NB4 (cell line): ENCODE measurements around the gene B4GAT1.
A peak's percentile ranks its signal among the peaks of the same experiment; 100 is the strongest.
"Not testable (repeated sequence)": the region's sequence is repeated elsewhere in the genome, so short reads cannot be mapped to it uniquely, and the experiment has no call there.

Source experiments
- DNase-seq: peaks from one replicate; pipeline ENCODE4 v3.0.0; 2010; ENCODE audit warnings: low read depth
- H3K4me3 ChIP-seq: one replicate; pipeline ENCODE4 v1.5.1; 2011; ENCODE audit warnings: mild to moderate bottlenecking, low read depth, low read length, moderate library complexity
- MYC ChIP-seq: IDR thresholded peaks from 2 replicates; pipeline ENCODE4 v1.6.1; 2011; ENCODE audit warnings: low read depth, low read length
- POLR2A ChIP-seq: IDR thresholded peaks from 2 replicates; pipeline ENCODE4 v1.6.1; 2011; ENCODE audit warnings: mild to moderate bottlenecking; ENCODE audit not compliant: insufficient read length; ENCODE audit errors: extremely low read depth
- TF ChIP-seq, protein P1 (sequence below): IDR thresholded peaks from 2 replicates; pipeline ENCODE4 v1.6.1; 2011; ENCODE audit warnings: low read depth, low read length
- TF ChIP-seq, protein P2 (sequence below): IDR thresholded peaks from one replicate; pipeline ENCODE4 v1.5.1; 2012; ENCODE audit warnings: low read depth, low read length

Gene B4GAT1

DNA sequence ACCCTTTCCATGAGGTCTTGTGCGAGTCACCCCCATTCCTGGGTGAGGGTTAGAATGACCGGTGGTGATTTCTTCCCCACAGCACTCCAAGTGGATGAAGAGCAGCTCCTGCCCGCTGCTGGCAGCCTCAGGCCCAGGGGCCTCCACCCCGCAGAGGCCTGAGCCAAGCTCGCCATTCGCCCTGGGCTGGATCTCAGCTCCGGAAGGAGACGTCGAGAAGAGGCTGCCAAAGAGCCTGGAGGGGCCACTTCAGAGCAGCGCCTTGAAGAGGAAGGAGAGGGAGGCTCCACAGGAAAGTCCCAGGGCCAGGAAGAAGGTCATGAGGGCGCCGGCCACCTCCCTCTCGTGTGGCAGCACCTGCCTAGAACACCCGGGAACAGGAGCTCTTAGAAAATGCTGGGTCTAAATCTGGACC lies 15.8 kb upstream of the B4GAT1 start:
- H3K4me3 ChIP-seq: no peak overlapping the region
- DNase-seq: no peak
- TF ChIP-seq MYC: no peak
- TF ChIP-seq, protein P1, sequence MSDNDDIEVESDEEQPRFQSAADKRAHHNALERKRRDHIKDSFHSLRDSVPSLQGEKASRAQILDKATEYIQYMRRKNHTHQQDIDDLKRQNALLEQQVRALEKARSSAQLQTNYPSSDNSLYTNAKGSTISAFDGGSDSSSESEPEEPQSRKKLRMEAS: no peak
- TF ChIP-seq, protein P2, sequence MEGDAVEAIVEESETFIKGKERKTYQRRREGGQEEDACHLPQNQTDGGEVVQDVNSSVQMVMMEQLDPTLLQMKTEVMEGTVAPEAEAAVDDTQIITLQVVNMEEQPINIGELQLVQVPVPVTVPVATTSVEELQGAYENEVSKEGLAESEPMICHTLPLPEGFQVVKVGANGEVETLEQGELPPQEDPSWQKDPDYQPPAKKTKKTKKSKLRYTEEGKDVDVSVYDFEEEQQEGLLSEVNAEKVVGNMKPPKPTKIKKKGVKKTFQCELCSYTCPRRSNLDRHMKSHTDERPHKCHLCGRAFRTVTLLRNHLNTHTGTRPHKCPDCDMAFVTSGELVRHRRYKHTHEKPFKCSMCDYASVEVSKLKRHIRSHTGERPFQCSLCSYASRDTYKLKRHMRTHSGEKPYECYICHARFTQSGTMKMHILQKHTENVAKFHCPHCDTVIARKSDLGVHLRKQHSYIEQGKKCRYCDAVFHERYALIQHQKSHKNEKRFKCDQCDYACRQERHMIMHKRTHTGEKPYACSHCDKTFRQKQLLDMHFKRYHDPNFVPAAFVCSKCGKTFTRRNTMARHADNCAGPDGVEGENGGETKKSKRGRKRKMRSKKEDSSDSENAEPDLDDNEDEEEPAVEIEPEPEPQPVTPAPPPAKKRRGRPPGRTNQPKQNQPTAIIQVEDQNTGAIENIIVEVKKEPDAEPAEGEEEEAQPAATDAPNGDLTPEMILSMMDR: no peak
- TF ChIP-seq POLR2A: no peak

DNA sequence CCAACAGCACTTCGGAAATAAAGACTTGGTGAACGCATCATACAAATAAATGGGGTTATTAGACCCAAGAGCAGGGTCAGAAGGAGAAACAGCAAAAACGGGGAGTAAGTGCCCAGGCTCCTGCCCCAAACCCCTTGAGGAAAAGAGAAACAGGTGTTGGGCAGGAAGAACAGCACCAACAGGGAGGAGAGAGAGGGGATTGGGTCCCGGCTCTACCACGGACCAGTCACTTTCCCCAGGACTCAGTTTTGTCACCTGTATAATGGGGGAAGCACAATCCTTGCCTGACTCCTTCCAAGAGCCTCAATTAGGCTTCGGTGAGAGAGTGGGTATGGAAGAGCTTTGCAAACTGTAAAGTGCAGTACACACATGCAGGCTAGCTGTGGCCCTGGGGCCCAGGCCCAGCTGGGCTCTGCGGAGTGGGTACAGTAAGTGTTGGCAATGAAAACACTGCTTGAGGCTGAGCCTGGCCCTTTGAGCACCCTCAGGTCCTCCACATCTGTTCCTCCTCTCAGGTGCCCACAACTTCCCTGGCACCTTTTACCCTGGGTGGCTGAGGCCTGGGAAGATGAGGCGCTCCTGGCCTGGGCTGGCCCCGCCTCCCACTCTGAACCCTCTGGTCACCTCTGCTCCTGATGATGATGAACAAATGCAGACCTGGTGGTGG lies 15.2 kb upstream of the B4GAT1 start:
- H3K4me3 ChIP-seq: no peak overlapping the region
- TF ChIP-seq, protein P2: no peak
- DNase-seq: peak; percentile 16

DNA sequence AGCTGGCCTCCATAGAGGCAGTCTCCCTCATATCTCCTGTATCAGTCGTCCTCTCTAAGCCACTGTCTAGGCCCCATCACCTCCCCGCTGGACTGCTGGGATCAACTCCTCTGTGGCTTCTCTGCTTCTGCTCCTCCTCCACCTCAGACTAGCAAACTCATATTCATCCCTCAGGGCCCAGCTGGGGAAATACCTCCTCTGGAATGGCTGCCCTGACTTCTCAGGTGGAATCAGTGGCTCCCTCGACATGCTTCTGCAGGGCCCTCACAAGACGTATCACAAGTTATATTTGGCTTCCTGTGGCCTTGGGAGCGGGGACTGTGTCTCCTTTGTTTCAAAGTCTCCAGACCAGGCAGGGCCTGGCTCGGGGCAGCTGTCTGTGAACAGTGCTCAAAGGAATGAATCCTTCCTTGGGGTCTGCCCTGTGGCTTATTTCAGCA lies 14.1 kb upstream of the B4GAT1 start:
- no peak overlapping the region for H3K4me3 ChIP-seq
- DNase-seq: peak; percentile 43
- TF ChIP-seq MYC (no peak), POLR2A (no peak)
- TF ChIP-seq, protein P2: no peak
- TF ChIP-seq, protein P1: no peak

DNA sequence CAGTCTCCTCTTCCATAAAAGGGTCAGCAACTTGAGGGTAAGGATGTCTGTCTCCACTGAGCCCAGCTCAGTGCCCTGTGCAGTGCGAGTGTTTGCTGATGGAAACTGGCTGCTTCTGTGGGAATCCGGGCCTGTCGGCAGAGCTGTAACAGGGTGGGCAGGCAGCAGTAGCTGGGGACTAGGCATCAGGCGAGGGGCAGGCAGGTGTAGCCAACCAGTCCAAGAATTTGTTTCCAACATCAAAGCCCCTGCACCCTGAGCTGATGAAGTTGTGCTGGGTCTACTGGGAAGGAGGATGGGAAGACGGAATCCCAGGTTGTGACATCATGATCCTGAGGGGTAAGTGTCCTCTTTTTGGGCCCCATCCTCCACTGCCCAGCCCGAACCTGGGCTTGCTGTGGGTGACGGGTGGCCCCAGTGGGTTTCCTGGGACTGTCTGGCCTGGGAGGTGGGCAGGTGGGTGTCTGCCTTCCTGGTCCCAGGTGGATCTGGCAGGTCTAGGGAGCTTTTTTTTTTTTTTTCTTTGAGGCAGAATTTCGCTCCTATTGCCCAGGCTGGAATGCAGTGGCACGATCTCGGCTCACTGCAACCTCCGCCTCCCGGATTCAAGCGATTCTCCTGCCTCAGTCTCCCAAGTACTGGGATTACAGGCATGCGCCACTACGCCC lies 13.1 kb upstream of the B4GAT1 start:
- TF ChIP-seq MYC (no peak), POLR2A (peak; percentile 29)
- TF ChIP-seq, protein P2: no peak
- TF ChIP-seq, protein P1: no peak

DNA sequence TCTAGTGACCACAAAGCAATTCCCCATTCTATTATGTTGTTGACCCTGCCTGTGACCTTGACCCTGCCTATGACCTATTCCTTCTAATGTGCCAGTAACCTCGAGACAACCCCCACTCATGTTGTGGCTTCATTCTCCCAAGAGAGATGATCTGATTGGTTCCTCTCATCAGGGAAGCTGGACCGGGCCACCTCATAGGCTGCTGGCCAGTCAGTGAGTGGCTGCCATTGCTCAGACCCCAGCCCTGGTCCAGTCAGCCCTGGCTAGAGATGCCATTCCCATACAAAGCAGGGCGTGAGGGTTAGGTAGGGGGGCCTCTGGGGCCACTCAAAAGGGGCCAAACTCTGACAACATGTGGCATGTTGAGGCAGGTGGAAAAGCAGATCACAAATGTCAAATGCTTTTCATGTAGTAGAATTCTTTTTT lies 12.2 kb upstream of the B4GAT1 start:
- DNase-seq: peak; percentile 67
- no peak overlapping the region for H3K4me3 ChIP-seq
- TF ChIP-seq, protein P1: no peak
- TF ChIP-seq POLR2A: peak; percentile 54

More for the DNA sequence above, 13.1 kb upstream of the B4GAT1 start:
- peak; percentile 37 for DNase-seq
- H3K4me3 ChIP-seq: no peak overlapping the region

DNA sequence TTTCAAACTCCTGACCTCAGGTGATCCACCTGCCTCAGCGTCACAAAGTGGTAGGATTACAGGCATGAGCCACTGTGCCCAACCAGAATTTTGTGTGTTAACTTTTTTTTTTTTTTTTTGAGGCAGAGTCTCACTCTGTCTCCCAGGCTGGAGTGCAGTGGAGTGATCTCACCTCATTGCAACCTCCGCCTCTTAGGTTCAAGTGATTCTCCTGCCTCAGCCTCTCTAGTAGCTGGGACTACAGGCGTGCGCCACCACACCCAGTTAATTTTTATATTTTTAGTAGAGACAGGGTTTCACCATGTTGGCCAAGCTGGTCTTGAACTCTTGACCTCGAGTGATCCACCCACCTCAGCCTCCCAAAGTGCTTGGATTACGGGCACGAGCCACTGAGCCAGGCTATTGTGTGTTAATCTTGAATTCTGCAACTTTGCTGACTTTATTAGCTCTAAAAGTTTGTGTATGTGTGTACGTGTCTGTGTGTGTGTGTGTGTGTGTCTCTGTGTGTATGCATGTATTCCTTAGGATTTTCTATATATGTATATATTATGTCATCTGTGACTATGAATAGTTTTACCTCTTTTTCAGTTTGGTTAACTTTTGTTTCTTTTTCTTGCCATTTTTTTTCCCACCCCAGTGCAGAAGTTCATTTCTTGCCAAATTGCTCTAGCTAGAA lies 3.3 kb upstream of the B4GAT1 start:
- not testable (repeated sequence) for DNase-seq, H3K4me3 ChIP-seq
